Frontal cortex (tissue), 4 donors: ENCODE results near the gene FAM149A. TPM values are rescaled to one million over a fixed set of nuclear protein-coding genes. Genes with fewer than 3 reads are reported as not detected.

Experiments
- DNase-seq, 2 donors: peaks; one replicate each; pipeline ENCODE4 v3.0.0; 2012; ENCODE audit warnings: low spot score in 2 of 2
- FAIRE-seq: peaks from 2 replicates; lab custom pipeline; 2012; peaks lifted over from hg19 to GRCh38; lab: Jason Lieb, UNC
- small RNA-seq: library from RNA; depleted of rRNA; stranded (forward); fragments of <200 nt; gene quantifications from one replicate; pipeline ENCODE3, GENCODE V24; 2014
- total RNA-seq: library from RNA; depleted of rRNA; stranded (reverse); fragments of >200 nt; gene quantifications from one replicate; pipeline ENCODE4 v1.2.3, GENCODE V29; 2014
- donor health status: control.
- donor health status: control.
- donor health status: control.

FAM149A gene
- total RNA-seq, 1 donor from 2014 or later: 31.0 TPM

GRCh38 chr4:186193851-186194250 lies 89.3 kb downstream of the FAM149A start:
- DNase-seq (no peak), FAIRE-seq (no peak)

GRCh38 chr4:186196063-186196462 lies 91.6 kb downstream of the FAM149A start:
- no peak for DNase-seq
- no peak for FAIRE-seq

GRCh38 chr4:186200516-186200915 lies 96.0 kb downstream of the FAM149A start:
- no peak for DNase-seq
- FAIRE-seq: no peak

- FAIRE-seq: no peak
Measured at GRCh38 chr4:186201010-186201409, 96.5 kb downstream of the FAM149A start.

GRCh38 chr4:186201535-186202230 lies 97.2 kb downstream of the FAM149A start:
- no peak for FAIRE-seq
- DNase-seq: no peak

More at GRCh38 chr4:186201010-186201409, 96.5 kb downstream of the FAM149A start:
- DNase-seq: no peak

- DNase-seq: no peak
- FAIRE-seq: no peak
Measured at GRCh38 chr4:186202490-186203140, 98.1 kb downstream of the FAM149A start.

- DNase-seq (no peak), FAIRE-seq (no peak)
Measured at GRCh38 chr4:186203406-186203805, 98.9 kb downstream of the FAM149A start.

- FAIRE-seq: no peak
- DNase-seq: no peak
Measured at GRCh38 chr4:186204103-186204559, 99.6 kb downstream of the FAM149A start.

- DNase-seq (no peak), FAIRE-seq (no peak)
Measured at GRCh38 chr4:186204686-186205085, 100.2 kb downstream of the FAM149A start.

GRCh38 chr4:186205156-186205555 lies 100.7 kb downstream of the FAM149A start:
- FAIRE-seq: no peak
- DNase-seq: no peak

GRCh38 chr4:186216465-186217024 lies 112.0 kb downstream of the FAM149A start:
- no peak for FAIRE-seq

GRCh38 chr4:186217733-186218293 lies 113.3 kb downstream of the FAM149A start:
- FAIRE-seq: no peak
- no peak for DNase-seq

More at GRCh38 chr4:186216465-186217024, 112.0 kb downstream of the FAM149A start:
- no peak for DNase-seq

- no peak for FAIRE-seq
- no peak for DNase-seq
Measured at GRCh38 chr4:186221624-186222023, 117.1 kb downstream of the FAM149A start.

Small RNA genes lying within 50 kb of the gene (small RNA-seq; reads per million reads assigned to genes)
- not detected for gene RF00322

Other genes starting within 250 kb of the FAM149A start
- 0.41 TPM for gene TLR3, start 35.5 kb upstream of the FAM149A start, total RNA-seq
- gene CYP4V2, start 86.9 kb downstream of the FAM149A start, total RNA-seq: 7.3 TPM
- gene KLKB1, start 122.8 kb downstream of the FAM149A start, total RNA-seq: 0.82 TPM
- not detected for gene F11, start 161.5 kb downstream of the FAM149A start, total RNA-seq